HepG2 (cell line): ENCODE data around the gene ARHGEF12. TPM values are rescaled to one million over a fixed set of nuclear protein-coding genes. Genes with fewer than 3 reads are reported as not detected.
A peak's percentile ranks its signal among the peaks of the same experiment; 100 is the strongest.

Source experiments
- AGO1 ChIP-seq: fragments of 200-400 bp; formaldehyde crosslinking; IDR thresholded peaks from 2 replicates; pipeline ENCODE4 v1.6.1; 2017; ENCODE audit warnings: mild to moderate bottlenecking, low read depth, low read length, moderate library complexity; ENCODE audit not compliant: poor library complexity, severe bottlenecking
- MAFK ChIP-seq, 2 experiments: IDR thresholded peaks in 1 of 2; conservative IDR thresholded peaks in 1 of 2; 2 replicates each; pipeline ENCODE4 v1.6.1; 2011; ENCODE audit warnings: improper control_type of control experiment in 2 of 2, low read length in 2 of 2
- ONECUT2 ChIP-seq: sonication (generic); formaldehyde crosslinking; IDR thresholded peaks from 2 replicates; pipeline ENCODE4 v1.4.0; 2020; ENCODE audit warnings: missing genetic modification reagents
- PCBP1 ChIP-seq: fragments of 200-400 bp; formaldehyde crosslinking; IDR thresholded peaks from 2 replicates; pipeline ENCODE4 v1.6.1; 2017; ENCODE audit warnings: mild to moderate bottlenecking, low read depth, low read length, borderline replicate concordance
- SRSF9 ChIP-seq: fragments of 200-400 bp; formaldehyde crosslinking; IDR thresholded peaks from 2 replicates; pipeline ENCODE4 v1.6.1; 2018; ENCODE audit warnings: borderline replicate concordance, mild to moderate bottlenecking, low read depth, low read length; ENCODE audit not compliant: insufficient read depth, poor library complexity, severe bottlenecking
- ZNF337 ChIP-seq: sonication (generic); formaldehyde crosslinking; IDR thresholded peaks from 2 replicates; pipeline ENCODE4 v1.5.1; 2020; ENCODE audit warnings: missing genetic modification reagents, low read depth, mild to moderate bottlenecking, borderline replicate concordance
- ZNF775 ChIP-seq: sonication (generic); formaldehyde crosslinking; IDR thresholded peaks from 2 replicates; pipeline ENCODE4 v1.4.0; 2020; ENCODE audit warnings: missing genetic modification reagents, mild to moderate bottlenecking, moderate library complexity, borderline replicate concordance
- polyA plus RNA-seq, 8 experiments: library from polyadenylated mRNA; depleted of rRNA in 3 of 8; stranded (reverse) in 7 of 8; unstranded in 1 of 8; fragments of >200 nt; fragmentation: Illumina TruSeq in 4 of 8; extraction: Trizol in 4 of 8; gene quantifications; 2 replicates each; pipeline versions ENCODE4 v1.2.1 to v1.2.3, GENCODE V29; 2011 to 2016; ENCODE audit warnings: low read depth in 4 of 8, missing spikeins in 1 of 8, mixed read lengths in 1 of 8; ENCODE audit not compliant: insufficient read depth in 1 of 8
- total RNA-seq, 5 experiments: library from RNA; depleted of rRNA; stranded (reverse); fragments of >200 nt; fragmentation: Illumina TruSeq; extraction: Trizol; gene quantifications; 2 replicates each; pipeline ENCODE4 v1.2.3, GENCODE V29; 2016; ENCODE audit warnings: low read depth in 1 of 5
- TF ChIP-seq, protein P1 (sequence below): sonication (generic); formaldehyde crosslinking; IDR thresholded peaks from 2 replicates; pipeline ENCODE4 v1.8.0; 2022; ENCODE audit warnings: missing genetic modification reagents, mild to moderate bottlenecking, borderline replicate concordance
- TF ChIP-seq, protein P2 (sequence below): sonication (generic); formaldehyde crosslinking; IDR thresholded peaks from 2 replicates; pipeline ENCODE4 v1.5.0; 2020; ENCODE audit warnings: mild to moderate bottlenecking, low read depth, missing genetic modification reagents, borderline replicate concordance
- TF ChIP-seq, protein P3 (sequence below), 2 experiments: fragments of 450-650 bp in 1 of 2; sonication (generic) in 1 of 2; formaldehyde crosslinking in 1 of 2; IDR thresholded peaks; 2 replicates each; pipeline versions ENCODE4 v1.6.1 to v1.8.0; 2016 to 2022; ENCODE audit warnings: antibody characterized with exemption in 1 of 2, mild to moderate bottlenecking in 1 of 2, missing genetic modification reagents in 1 of 2
- TF ChIP-seq, protein P4 (sequence below): sonication (generic); formaldehyde crosslinking; IDR thresholded peaks from 2 replicates; pipeline ENCODE4 v1.5.1; 2020; ENCODE audit warnings: mild to moderate bottlenecking, missing genetic modification reagents, borderline replicate concordance

The ARHGEF12 gene
- total and polyA plus RNA-seq, 2 of the 13 experiments (the other 11 are each of a cell fraction or from before 2014, with no cell fraction given): 17.9 to 54.4 TPM

DNA sequence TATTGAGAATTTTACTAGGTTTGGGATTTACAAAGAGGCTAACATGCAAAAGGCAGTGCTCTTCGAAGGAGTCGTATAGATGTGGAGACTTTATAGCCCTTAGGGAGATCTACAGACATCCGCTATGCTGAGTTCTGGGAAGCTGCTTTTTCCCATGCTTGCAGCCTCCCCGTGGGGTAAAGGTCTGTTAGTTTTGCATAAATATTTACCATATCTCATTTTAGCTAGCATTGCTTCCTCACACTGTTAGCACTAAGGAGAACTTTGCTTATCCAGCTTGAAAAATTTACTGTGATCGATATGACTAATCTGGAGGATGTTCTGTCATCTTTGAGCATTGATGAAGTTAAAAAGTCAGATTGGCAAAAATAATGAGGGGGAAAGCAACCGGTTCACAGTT, 18.6 kb downstream of the ARHGEF12 start (continued):
- TF ChIP-seq SRSF9: no peak
- TF ChIP-seq AGO1: no peak
- TF ChIP-seq PCBP1: no peak
- TF ChIP-seq ZNF775 (CRISPR knock-in tag): no peak
- TF ChIP-seq MAFK (conservative IDR thresholded peaks at IDR 0.05 in 1 of 2, IDR thresholded peaks at IDR 0.05 in 1 of 2; ENCODE audit: low read length in 2 of 2): no peak
- TF ChIP-seq, protein P1, sequence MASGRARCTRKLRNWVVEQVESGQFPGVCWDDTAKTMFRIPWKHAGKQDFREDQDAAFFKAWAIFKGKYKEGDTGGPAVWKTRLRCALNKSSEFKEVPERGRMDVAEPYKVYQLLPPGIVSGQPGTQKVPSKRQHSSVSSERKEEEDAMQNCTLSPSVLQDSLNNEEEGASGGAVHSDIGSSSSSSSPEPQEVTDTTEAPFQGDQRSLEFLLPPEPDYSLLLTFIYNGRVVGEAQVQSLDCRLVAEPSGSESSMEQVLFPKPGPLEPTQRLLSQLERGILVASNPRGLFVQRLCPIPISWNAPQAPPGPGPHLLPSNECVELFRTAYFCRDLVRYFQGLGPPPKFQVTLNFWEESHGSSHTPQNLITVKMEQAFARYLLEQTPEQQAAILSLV (CRISPR knock-in tag): no peak
- peak; percentile 67 for TF ChIP-seq ONECUT2 (CRISPR knock-in tag)
- TF ChIP-seq, protein P2, sequence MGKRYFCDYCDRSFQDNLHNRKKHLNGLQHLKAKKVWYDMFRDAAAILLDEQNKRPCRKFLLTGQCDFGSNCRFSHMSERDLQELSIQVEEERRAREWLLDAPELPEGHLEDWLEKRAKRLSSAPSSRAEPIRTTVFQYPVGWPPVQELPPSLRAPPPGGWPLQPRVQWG (CRISPR knock-in tag): no peak
- TF ChIP-seq, protein P3, sequence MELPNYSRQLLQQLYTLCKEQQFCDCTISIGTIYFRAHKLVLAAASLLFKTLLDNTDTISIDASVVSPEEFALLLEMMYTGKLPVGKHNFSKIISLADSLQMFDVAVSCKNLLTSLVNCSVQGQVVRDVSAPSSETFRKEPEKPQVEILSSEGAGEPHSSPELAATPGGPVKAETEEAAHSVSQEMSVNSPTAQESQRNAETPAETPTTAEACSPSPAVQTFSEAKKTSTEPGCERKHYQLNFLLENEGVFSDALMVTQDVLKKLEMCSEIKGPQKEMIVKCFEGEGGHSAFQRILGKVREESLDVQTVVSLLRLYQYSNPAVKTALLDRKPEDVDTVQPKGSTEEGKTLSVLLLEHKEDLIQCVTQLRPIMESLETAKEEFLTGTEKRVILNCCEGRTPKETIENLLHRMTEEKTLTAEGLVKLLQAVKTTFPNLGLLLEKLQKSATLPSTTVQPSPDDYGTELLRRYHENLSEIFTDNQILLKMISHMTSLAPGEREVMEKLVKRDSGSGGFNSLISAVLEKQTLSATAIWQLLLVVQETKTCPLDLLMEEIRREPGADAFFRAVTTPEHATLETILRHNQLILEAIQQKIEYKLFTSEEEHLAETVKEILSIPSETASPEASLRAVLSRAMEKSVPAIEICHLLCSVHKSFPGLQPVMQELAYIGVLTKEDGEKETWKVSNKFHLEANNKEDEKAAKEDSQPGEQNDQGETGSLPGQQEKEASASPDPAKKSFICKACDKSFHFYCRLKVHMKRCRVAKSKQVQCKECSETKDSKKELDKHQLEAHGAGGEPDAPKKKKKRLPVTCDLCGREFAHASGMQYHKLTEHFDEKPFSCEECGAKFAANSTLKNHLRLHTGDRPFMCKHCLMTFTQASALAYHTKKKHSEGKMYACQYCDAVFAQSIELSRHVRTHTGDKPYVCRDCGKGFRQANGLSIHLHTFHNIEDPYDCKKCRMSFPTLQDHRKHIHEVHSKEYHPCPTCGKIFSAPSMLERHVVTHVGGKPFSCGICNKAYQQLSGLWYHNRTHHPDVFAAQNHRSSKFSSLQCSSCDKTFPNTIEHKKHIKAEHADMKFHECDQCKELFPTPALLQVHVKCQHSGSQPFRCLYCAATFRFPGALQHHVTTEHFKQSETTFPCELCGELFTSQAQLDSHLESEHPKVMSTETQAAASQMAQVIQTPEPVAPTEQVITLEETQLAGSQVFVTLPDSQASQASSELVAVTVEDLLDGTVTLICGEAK (IDR thresholded peaks at IDR 0.05): no peak
- TF ChIP-seq, protein P3 (CRISPR knock-in tag; IDR thresholded peaks at IDR 0.05): no peak
- TF ChIP-seq, protein P4, sequence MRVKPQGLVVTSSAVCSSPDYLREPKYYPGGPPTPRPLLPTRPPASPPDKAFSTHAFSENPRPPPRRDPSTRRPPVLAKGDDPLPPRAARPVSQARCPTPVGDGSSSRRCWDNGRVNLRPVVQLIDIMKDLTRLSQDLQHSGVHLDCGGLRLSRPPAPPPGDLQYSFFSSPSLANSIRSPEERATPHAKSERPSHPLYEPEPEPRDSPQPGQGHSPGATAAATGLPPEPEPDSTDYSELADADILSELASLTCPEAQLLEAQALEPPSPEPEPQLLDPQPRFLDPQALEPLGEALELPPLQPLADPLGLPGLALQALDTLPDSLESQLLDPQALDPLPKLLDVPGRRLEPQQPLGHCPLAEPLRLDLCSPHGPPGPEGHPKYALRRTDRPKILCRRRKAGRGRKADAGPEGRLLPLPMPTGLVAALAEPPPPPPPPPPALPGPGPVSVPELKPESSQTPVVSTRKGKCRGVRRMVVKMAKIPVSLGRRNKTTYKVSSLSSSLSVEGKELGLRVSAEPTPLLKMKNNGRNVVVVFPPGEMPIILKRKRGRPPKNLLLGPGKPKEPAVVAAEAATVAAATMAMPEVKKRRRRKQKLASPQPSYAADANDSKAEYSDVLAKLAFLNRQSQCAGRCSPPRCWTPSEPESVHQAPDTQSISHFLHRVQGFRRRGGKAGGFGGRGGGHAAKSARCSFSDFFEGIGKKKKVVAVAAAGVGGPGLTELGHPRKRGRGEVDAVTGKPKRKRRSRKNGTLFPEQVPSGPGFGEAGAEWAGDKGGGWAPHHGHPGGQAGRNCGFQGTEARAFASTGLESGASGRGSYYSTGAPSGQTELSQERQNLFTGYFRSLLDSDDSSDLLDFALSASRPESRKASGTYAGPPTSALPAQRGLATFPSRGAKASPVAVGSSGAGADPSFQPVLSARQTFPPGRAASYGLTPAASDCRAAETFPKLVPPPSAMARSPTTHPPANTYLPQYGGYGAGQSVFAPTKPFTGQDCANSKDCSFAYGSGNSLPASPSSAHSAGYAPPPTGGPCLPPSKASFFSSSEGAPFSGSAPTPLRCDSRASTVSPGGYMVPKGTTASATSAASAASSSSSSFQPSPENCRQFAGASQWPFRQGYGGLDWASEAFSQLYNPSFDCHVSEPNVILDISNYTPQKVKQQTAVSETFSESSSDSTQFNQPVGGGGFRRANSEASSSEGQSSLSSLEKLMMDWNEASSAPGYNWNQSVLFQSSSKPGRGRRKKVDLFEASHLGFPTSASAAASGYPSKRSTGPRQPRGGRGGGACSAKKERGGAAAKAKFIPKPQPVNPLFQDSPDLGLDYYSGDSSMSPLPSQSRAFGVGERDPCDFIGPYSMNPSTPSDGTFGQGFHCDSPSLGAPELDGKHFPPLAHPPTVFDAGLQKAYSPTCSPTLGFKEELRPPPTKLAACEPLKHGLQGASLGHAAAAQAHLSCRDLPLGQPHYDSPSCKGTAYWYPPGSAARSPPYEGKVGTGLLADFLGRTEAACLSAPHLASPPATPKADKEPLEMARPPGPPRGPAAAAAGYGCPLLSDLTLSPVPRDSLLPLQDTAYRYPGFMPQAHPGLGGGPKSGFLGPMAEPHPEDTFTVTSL (CRISPR knock-in tag): peak; percentile 57; the same call in 1 of the 2 replicates
- no peak for TF ChIP-seq ZNF337 (CRISPR knock-in tag)
